ENCODE data around the gene C19orf85. TPM values are rescaled to one million over a fixed set of nuclear protein-coding genes. Genes with fewer than 3 reads are reported as not detected.
A peak's percentile ranks its signal among the peaks of the same experiment; 100 is the strongest.

Gene C19orf85
- total and polyA plus RNA-seq, 4 donors: not detected

GRCh38 chr19:55493645-55494171 is 29.2 kb upstream of the C19orf85 start:
- Histone ChIP-seq H3K4me3 (ENCODE audit: low read depth in 1 of 3, low read length in 3 of 3) (no peak overlapping the region), H3K27ac (ENCODE audit: low read depth in 1 of 2, low read length in 2 of 2) (peak overlapping the region; percentile 60 to 61), H3K36me3 (ENCODE audit: control insufficient read depth in 4 of 4, insufficient read depth in 3 of 4, low read depth in 1 of 4, low read length in 3 of 4) (no peaks in the 10 kb centered on the region), H3K4me1 (ENCODE audit: control insufficient read depth in 4 of 4, insufficient read depth in 4 of 4, low read length in 3 of 4) (no peaks in the 10 kb centered on the region), H3K9ac (ENCODE audit: low read depth in 1 of 2, low read length in 2 of 2) (no peak overlapping the region), H3K9me3 (ENCODE audit: control insufficient read depth in 4 of 4, low read length in 3 of 4) (no peaks in the 10 kb centered on the region), H3K27me3 (ENCODE audit: control insufficient read depth in 4 of 4, insufficient read depth in 4 of 4, low read length in 3 of 4) (no peaks in the 10 kb centered on the region)
- no peak for DNase-seq (ENCODE audit: low spot score)
- 43% methylated on average over 38 of the region's 38 CpGs for WGBS
- TF ChIP-seq RAD21 (IDR thresholded peaks at IDR 0.05) (no peak), GABPA (IDR thresholded peaks at IDR 0.05 in 1 of 2, conservative IDR thresholded peaks at IDR 0.05 in 1 of 2) (no peak), HNF4A (conservative IDR thresholded peaks at IDR 0.05) (no peak), CTCF (IDR thresholded peaks at IDR 0.05; ENCODE audit: low read depth, low read length, missing input control) (no peak), RXRA (IDR thresholded peaks at IDR 0.05) (no peak)

GRCh38 chr19:55493052-55493644 is 28.6 kb upstream of the C19orf85 start:
- H3K9me3 ChIP-seq (ENCODE audit: control insufficient read depth in 4 of 4, low read length in 3 of 4): no peaks in the 10 kb centered on the region
- DNase-seq (ENCODE audit: low spot score): no peak
- H3K9ac ChIP-seq (ENCODE audit: low read depth in 1 of 2, low read length in 2 of 2): no peak overlapping the region
- 51% methylated on average over 18 of the region's 18 CpGs for WGBS
- no peaks in the 10 kb centered on the region for H3K36me3 ChIP-seq (ENCODE audit: control insufficient read depth in 4 of 4, insufficient read depth in 3 of 4, low read depth in 1 of 4, low read length in 3 of 4)
- peak overlapping the region; percentile 60 to 61 for H3K27ac ChIP-seq (ENCODE audit: low read depth in 1 of 2, low read length in 2 of 2)
- H3K4me3 ChIP-seq (ENCODE audit: low read depth in 1 of 3, low read length in 3 of 3): no peak overlapping the region
- no peaks in the 10 kb centered on the region for H3K27me3 ChIP-seq (ENCODE audit: control insufficient read depth in 4 of 4, insufficient read depth in 4 of 4, low read length in 3 of 4)
- H3K4me1 ChIP-seq (ENCODE audit: control insufficient read depth in 4 of 4, insufficient read depth in 4 of 4, low read length in 3 of 4): no peaks in the 10 kb centered on the region
- TF ChIP-seq SP1 (IDR thresholded peaks at IDR 0.05): no peak
- no peak for TF ChIP-seq JUND (IDR thresholded peaks at IDR 0.05)
- TF ChIP-seq ZBTB33 (IDR thresholded peaks at IDR 0.05): no peak
- TF ChIP-seq ATF3 (IDR thresholded peaks at IDR 0.05): no peak
- no peak for TF ChIP-seq NR2F2 (IDR thresholded peaks at IDR 0.05)
- no peak for TF ChIP-seq RXRA (IDR thresholded peaks at IDR 0.05)
- no peak for TF ChIP-seq EGR1 (IDR thresholded peaks at IDR 0.05; ENCODE audit: low read depth in 2 of 2)
- TF ChIP-seq HNF4A (conservative IDR thresholded peaks at IDR 0.05): no peak
- no peak for TF ChIP-seq MAX (IDR thresholded peaks at IDR 0.05)
- TF ChIP-seq FOXA2 (IDR thresholded peaks at IDR 0.05): no peak
- no peak for TF ChIP-seq CTCF (IDR thresholded peaks at IDR 0.05; ENCODE audit: low read depth, low read length, missing input control)
- no peak for TF ChIP-seq TAF1 (conservative IDR thresholded peaks at IDR 0.05)
- no peak for TF ChIP-seq YY1 (IDR thresholded peaks at IDR 0.05)
- TF ChIP-seq GABPA (IDR thresholded peaks at IDR 0.05 in 1 of 2, conservative IDR thresholded peaks at IDR 0.05 in 1 of 2): no peak
- TF ChIP-seq RAD21 (IDR thresholded peaks at IDR 0.05): no peak
- TF ChIP-seq REST (IDR thresholded peaks at IDR 0.05): no peak
- TF ChIP-seq HNF4G (IDR thresholded peaks at IDR 0.05): no peak
- no peak for TF ChIP-seq FOXA1 (IDR thresholded peaks at IDR 0.05)

Data from liver (tissue), 9 donors.